Skin of body (tissue), 2 donors: ENCODE results near the gene CPTP. TPM values are rescaled to one million over a fixed set of nuclear protein-coding genes. Genes with fewer than 3 reads are reported as not detected.

Source experiments
- DNase-seq: peaks from one replicate; lab custom pipeline; 2025; lab: John Stamatoyannopoulos, UW
- total RNA-seq: library from RNA; depleted of rRNA; stranded (reverse); fragments of >200 nt; gene quantifications from one replicate; pipeline ENCODE4 v1.2.3, GENCODE V29; 2014

Gene CPTP
- total RNA-seq, 1 donor from 2014 or later = 8.7 TPM

- DNase-seq = no peak
Observed at GRCh38 chr1:1334835-1335234, 10.2 kb downstream of the CPTP start.

- DNase-seq = no peak
Observed at GRCh38 chr1:1335283-1335682, 10.7 kb downstream of the CPTP start.

GRCh38 chr1:1335792-1336248 lies 11.2 kb downstream of the CPTP start:
- DNase-seq = no peak

- DNase-seq = no peak
Observed at GRCh38 chr1:1336446-1336845, 11.8 kb downstream of the CPTP start.

- DNase-seq = no peak
Observed at GRCh38 chr1:1336931-1337792, 12.6 kb downstream of the CPTP start.

GRCh38 chr1:1337793-1338147 lies 13.2 kb downstream of the CPTP start:
- no peak for DNase-seq

GRCh38 chr1:1338278-1338677 lies 13.7 kb downstream of the CPTP start:
- no peak for DNase-seq

- DNase-seq = no peak
Observed at GRCh38 chr1:1340185-1340584, 15.6 kb downstream of the CPTP start.

- no peak for DNase-seq
Observed at GRCh38 chr1:1340791-1341548, 16.4 kb downstream of the CPTP start.

GRCh38 chr1:1341549-1342021 lies 17.0 kb downstream of the CPTP start:
- no peak for DNase-seq

- DNase-seq = no peak
Observed at GRCh38 chr1:1342061-1342562, 17.5 kb downstream of the CPTP start.

GRCh38 chr1:1342584-1343115 lies 18.0 kb downstream of the CPTP start:
- DNase-seq = no peak

GRCh38 chr1:1343811-1344421 lies 19.3 kb downstream of the CPTP start:
- DNase-seq = no peak

GRCh38 chr1:1344655-1345361 lies 20.2 kb downstream of the CPTP start:
- DNase-seq = no peak

GRCh38 chr1:1345384-1345783 lies 20.8 kb downstream of the CPTP start:
- DNase-seq = no peak

GRCh38 chr1:1345860-1346500 lies 21.4 kb downstream of the CPTP start:
- DNase-seq = no peak

GRCh38 chr1:1346501-1346890 lies 21.9 kb downstream of the CPTP start:
- no peak for DNase-seq

- DNase-seq = no peak
Observed at GRCh38 chr1:1347026-1347595, 22.5 kb downstream of the CPTP start.

GRCh38 chr1:1347663-1348419 lies 23.2 kb downstream of the CPTP start:
- DNase-seq = no peak
